HG03354 (cell line): ENCODE results near the gene NCF1.
A peak's percentile ranks its signal among the peaks of the same experiment; 100 is the strongest.
"Not testable (repeated sequence)": the region's sequence is repeated elsewhere in the genome, so short reads cannot be mapped to it uniquely, and the experiment has no call there.

Source experiments
- ATAC-seq: cut with Tn5 transposase; IDR thresholded peaks from one replicate; pipeline ENCODE4 v1.9.1; 2021; ENCODE audit warnings: mild to moderate bottlenecking; ENCODE audit not compliant: unreplicated experiment, poor library complexity, severe bottlenecking

The NCF1 gene

GRCh38 chr7:74773760-74774750 is at the start of gene NCF1:
TSS of gene NCF1 (plus strand) at chr7:74774011. CDS start at chr7:74774032, 21 bp downstream.
- peak; percentile 86 for ATAC-seq

- ATAC-seq: no peak
Measured at GRCh38 chr7:74725840-74726239, 48.0 kb upstream of the NCF1 start.

GRCh38 chr7:74726309-74727101 is 47.3 kb upstream of the NCF1 start:
- no peak for ATAC-seq

DNA sequence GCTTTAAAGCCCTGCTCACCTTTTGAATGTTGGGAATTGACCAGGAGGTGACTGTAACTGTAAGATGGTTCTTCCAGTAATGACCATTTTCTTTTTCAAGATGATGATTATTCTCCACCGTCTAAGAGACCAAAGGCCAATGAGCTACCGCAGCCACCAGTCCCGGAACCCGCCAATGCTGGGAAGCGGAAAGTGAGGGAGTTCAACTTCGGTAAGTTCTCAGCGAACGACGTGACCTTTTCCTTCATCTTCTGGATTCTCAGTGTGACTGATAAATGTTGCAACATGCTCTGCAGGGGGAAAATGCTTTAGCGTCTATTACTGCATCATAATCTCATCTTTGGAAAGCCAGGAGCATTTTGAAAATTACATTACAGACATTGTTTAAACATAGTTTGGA is 45.1 kb upstream of the NCF1 start:
- ATAC-seq: not testable (repeated sequence)

DNA sequence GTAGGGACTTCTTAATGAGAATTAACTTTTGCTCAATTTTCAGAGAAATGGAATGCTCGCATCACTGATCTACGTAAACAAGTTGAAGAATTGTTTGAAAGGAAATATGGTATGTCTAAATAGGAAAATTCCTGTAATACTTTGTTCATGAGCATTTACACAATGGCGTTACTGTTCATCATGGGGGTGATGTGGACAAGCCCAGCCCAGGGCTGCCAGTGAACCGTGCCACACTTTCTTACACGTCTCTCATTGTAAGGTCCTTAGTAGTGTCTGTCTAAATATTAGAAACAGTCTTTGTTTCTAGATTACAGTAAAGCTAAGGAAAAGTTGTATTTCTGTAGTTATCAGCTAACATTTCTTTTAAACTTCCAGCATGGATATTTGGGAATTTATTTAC is 43.6 kb upstream of the NCF1 start:
- ATAC-seq: not testable (repeated sequence)

- not testable (repeated sequence) for ATAC-seq
Measured at GRCh38 chr7:74739974-74740703, 33.7 kb upstream of the NCF1 start.

- ATAC-seq: not testable (repeated sequence)
Measured at GRCh38 chr7:74743936-74744557, 29.8 kb upstream of the NCF1 start.

DNA sequence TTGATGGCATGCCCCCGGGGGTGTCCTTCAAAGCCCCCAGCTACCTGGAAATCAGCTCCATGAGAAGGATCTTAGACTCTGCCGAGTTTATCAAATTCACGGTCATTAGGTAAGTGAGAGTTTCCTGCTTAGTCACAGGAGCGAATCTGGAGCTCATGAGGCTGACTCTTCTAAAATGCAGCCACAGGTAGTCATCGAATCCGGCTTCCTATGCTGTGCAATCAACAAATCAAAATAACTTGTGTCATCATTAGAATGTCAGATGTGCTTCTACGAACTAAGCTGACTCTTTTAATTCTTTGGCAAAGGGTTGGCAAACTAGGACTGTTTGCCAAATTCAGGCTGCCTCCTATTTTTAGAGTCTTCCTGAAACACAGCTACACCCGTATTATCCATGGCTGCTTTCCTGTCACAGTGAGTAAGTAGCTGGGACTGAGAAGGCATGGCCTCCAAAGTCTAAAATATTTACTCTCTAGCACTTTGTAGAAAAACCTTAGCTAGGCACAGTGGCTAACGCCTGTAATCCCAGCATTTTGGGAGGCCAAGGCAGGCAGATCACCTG is 19.8 kb upstream of the NCF1 start:
- ATAC-seq: not testable (repeated sequence)

DNA sequence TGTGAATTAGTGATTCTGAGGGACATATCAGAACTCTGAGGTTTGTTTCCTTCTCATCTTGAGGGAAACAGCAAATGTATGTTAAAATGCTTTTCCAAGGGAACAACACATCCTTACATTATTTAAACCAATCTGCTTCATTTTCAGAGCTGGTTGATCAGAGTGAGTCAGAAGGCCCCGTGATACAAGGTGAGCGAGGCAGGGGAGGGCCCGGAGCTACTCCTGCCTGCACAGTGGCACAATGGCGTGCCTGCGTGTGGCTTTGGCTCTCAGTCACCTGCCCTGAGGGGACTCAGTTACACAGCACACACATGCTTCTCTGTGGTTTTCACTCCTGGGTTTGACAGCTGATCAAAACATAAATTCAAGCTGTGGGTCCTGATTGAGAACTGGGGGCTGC is 17.1 kb upstream of the NCF1 start:
- ATAC-seq: not testable (repeated sequence)

DNA sequence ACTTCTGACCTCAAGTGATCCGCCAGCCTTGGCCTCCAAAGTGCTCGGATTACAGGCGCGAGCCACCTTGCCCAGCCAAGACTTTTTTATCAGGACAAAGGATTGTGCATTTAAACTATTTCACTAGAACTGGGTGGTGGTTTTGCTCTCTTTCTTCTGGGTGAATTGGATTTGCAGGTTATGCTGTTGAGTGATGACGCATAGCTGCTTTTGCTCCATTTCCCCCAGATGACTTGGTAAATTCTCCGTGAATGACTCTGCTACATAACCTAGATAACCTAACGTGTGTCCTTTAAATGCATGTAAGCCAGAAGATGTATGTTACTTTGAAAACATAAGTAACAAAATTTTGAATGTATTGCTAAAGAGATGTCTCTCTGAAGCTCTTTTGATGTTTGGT is 15.5 kb upstream of the NCF1 start:
- not testable (repeated sequence) for ATAC-seq

- ATAC-seq: not testable (repeated sequence)
Measured at GRCh38 chr7:74758982-74759381, 14.8 kb upstream of the NCF1 start.

DNA sequence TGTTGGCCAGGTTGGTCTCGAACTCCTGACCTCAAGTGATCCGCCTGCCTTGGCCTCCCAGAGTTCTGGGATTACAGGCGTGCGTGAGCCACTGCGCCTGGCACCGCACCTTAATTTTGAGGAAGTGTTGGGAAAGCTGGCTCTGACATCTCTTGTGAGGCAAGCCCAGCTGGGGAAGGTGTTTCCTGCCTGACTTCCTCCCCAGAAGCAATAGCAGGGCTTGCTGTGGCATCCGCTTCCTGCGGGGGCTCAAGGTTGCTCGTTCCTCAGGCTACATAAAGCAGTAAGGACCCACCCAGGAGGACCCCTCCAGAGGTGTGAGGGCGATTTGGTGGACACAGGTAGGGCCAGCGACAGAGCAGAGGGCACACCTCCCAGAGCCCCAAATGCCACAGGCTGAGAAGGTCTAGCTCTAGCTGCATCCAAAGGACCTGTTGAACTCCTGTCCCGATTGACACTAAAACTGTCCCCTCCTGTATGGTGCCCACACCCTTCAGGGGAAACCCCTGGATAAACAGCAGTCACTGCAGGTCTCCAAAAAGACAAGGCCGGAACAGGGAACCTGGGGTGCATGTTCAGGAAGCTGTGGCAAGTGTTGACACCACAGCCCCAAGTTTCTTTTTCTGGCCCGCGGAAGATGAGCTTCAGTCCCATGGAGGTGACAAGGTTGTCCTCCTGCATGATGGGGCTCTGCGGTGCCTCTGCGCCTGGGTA is 8.4 kb upstream of the NCF1 start:
- ATAC-seq: not testable (repeated sequence)

DNA sequence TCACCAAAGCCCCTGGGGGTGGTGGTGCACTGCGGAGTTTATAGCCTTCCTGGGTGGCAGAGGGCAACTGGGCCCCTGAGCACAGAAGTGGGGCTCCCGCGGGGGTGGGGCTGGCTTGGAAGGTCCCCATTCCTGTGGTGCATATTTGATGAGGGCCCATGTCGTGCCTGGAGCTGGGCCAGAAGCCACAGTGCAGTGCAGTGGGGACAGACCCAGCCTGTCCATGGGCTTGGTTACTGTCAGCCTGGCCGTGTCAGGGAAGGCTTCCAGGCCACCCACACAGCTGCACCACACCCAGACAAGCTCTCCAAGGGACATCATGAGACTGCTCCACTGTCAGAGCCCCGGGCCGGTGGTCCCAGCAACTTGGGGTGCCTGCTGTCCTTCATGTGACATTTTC is 7.3 kb upstream of the NCF1 start:
- ATAC-seq: not testable (repeated sequence)

GRCh38 chr7:74766991-74767390 is 6.8 kb upstream of the NCF1 start:
- not testable (repeated sequence) for ATAC-seq

GRCh38 chr7:74770062-74770461 is 3.7 kb upstream of the NCF1 start:
- not testable (repeated sequence) for ATAC-seq

GRCh38 chr7:74772093-74772492 is 1.7 kb upstream of the NCF1 start:
- ATAC-seq: not testable (repeated sequence)

DNA sequence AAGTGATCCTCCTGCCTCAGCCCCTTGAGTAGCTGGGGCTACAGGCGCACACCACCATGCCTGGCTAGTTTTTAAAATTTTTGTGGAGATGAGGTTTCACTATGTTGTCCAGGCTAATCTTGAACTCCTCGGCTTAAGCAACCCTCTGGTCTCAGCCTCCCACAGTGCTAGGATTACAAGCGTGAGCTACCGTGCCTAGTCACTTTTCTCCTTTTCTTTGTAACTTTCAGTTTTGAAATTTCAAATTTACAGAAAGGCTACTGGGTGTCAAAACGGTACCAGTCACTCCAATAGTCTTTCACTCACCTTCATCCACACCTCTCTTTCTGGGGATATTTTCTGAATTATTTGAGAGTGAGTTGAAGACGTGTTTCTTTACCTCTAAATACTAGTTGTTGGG is 1.3 kb downstream of the NCF1 start:
- peak; percentile 29 for ATAC-seq

GRCh38 chr7:74779053-74779452 is 5.2 kb downstream of the NCF1 start:
- not testable (repeated sequence) for ATAC-seq
